ENCODE measurements around the gene COQ8B. TPM values are rescaled to one million over a fixed set of nuclear protein-coding genes. Genes with fewer than 3 reads are reported as not detected.
"Not testable (repeated sequence)": the region's sequence is repeated elsewhere in the genome, so short reads cannot be mapped to it uniquely, and the experiment has no call there.

Gene COQ8B
- total RNA-seq, 1 donor from 2014 or later, result 20.0 TPM

- Histone ChIP-seq H3K4me3 (ENCODE audit: low read depth, low read length) (no peak overlapping the region), H3K36me3 (ENCODE audit: control insufficient read depth, insufficient read depth, low read length) (peaks cover 3% of the 10 kb centered on the region), H3K27me3 (ENCODE audit: control insufficient read depth, insufficient read depth, low read length) (no peaks in the 10 kb centered on the region)
- DNase-seq (ENCODE audit: low read depth), result no peak
- TF ChIP-seq, protein P1, sequence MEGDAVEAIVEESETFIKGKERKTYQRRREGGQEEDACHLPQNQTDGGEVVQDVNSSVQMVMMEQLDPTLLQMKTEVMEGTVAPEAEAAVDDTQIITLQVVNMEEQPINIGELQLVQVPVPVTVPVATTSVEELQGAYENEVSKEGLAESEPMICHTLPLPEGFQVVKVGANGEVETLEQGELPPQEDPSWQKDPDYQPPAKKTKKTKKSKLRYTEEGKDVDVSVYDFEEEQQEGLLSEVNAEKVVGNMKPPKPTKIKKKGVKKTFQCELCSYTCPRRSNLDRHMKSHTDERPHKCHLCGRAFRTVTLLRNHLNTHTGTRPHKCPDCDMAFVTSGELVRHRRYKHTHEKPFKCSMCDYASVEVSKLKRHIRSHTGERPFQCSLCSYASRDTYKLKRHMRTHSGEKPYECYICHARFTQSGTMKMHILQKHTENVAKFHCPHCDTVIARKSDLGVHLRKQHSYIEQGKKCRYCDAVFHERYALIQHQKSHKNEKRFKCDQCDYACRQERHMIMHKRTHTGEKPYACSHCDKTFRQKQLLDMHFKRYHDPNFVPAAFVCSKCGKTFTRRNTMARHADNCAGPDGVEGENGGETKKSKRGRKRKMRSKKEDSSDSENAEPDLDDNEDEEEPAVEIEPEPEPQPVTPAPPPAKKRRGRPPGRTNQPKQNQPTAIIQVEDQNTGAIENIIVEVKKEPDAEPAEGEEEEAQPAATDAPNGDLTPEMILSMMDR (IDR thresholded peaks at IDR 0.05; ENCODE audit: insufficient read depth, low read length, poor library complexity, severe bottlenecking), result no peak
Measured at GRCh38 chr19:40735013-40735771, 18.5 kb upstream of the COQ8B start.

DNA sequence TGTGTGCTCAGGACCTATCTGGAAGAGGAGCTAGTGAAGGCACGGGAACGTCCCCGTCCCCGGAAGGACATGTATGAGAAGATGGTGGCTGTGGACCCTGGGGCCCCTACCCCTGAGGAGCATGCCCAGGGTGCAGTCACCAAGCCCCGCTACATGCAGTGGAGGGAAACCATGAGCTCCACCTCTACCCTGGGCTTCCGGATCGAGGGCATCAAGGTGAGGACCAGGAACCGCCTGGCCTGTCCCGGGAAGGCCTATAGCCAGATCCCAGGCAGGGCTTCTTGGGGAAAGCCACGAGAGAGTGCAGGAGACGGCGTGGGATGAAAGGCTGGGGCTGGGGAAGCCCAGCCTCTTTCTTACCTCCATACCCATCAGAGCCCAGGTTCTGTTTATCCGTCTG is 16.5 kb upstream of the COQ8B start:
- no peak for DNase-seq (ENCODE audit: low read depth)
- Histone ChIP-seq H3K36me3 (ENCODE audit: control insufficient read depth, insufficient read depth, low read length) (peaks cover 3% of the 10 kb centered on the region), H3K27me3 (ENCODE audit: control insufficient read depth, insufficient read depth, low read length) (no peaks in the 10 kb centered on the region), H3K4me3 (ENCODE audit: low read depth, low read length) (no peak overlapping the region)
- TF ChIP-seq, protein P1 (IDR thresholded peaks at IDR 0.05; ENCODE audit: insufficient read depth, low read length, poor library complexity, severe bottlenecking), result no peak

DNA sequence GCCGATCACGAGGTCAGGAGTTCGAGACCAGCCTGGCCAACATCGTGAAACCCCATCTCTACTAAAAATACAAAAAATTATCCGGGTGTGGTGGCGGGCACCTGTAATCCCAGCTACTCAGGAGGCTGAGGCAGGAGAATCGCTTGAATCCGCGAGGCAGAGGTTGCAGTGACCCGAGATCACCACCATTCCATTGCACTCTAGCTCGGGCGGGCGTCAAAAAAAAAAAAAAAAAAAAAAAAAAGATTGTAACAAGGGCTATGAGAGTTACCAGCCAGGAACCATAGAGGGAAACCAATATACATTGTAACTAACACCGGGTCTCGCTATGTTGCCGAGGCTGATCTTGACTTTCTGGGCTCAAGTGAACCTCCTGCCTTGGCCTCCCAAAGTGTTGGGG is 15.6 kb upstream of the COQ8B start:
- not testable (repeated sequence) for H3K27me3 ChIP-seq (ENCODE audit: control insufficient read depth, insufficient read depth, low read length); H3K36me3 ChIP-seq (ENCODE audit: control insufficient read depth, insufficient read depth, low read length); DNase-seq (ENCODE audit: low read depth); H3K4me3 ChIP-seq (ENCODE audit: low read depth, low read length)

DNA sequence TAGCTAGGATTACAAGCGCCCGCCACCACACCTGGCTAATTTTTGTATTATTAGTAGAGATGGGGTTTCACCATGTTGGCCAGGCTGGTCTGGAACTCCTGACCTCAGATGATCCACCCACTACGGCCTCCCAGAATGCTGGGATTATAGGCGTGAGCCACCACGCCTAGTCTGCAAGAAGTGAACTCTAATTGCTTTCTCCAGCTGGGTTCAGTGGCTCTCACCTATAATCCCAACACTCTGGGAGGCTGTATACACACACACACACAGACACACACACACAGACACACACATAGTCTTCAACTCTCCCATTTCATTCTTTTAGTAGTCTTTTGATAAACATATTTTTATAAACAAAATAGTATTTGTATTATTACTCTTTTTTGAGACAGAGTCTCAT is 13.4 kb upstream of the COQ8B start:
- H3K36me3 ChIP-seq (ENCODE audit: control insufficient read depth, insufficient read depth, low read length); H3K27me3 ChIP-seq (ENCODE audit: control insufficient read depth, insufficient read depth, low read length); DNase-seq (ENCODE audit: low read depth); H3K4me3 ChIP-seq (ENCODE audit: low read depth, low read length): not testable (repeated sequence)

GRCh38 chr19:40726279-40726678 is 9.6 kb upstream of the COQ8B start:
- TF ChIP-seq, protein P1 (IDR thresholded peaks at IDR 0.05; ENCODE audit: insufficient read depth, low read length, poor library complexity, severe bottlenecking), result no peak
- Histone ChIP-seq H3K36me3 (ENCODE audit: control insufficient read depth, insufficient read depth, low read length) (no peaks in the 10 kb centered on the region), H3K4me3 (ENCODE audit: low read depth, low read length) (no peak overlapping the region), H3K27me3 (ENCODE audit: control insufficient read depth, insufficient read depth, low read length) (no peaks in the 10 kb centered on the region)
- DNase-seq (ENCODE audit: low read depth), result no peak

- no peak for DNase-seq (ENCODE audit: low read depth)
- Histone ChIP-seq H3K36me3 (ENCODE audit: control insufficient read depth, insufficient read depth, low read length) (no peaks in the 10 kb centered on the region), H3K4me3 (ENCODE audit: low read depth, low read length) (no peak overlapping the region), H3K27me3 (ENCODE audit: control insufficient read depth, insufficient read depth, low read length) (no peaks in the 10 kb centered on the region)
- TF ChIP-seq, protein P1 (IDR thresholded peaks at IDR 0.05; ENCODE audit: insufficient read depth, low read length, poor library complexity, severe bottlenecking), result no peak
Measured at GRCh38 chr19:40724855-40725254, 8.2 kb upstream of the COQ8B start.

DNA sequence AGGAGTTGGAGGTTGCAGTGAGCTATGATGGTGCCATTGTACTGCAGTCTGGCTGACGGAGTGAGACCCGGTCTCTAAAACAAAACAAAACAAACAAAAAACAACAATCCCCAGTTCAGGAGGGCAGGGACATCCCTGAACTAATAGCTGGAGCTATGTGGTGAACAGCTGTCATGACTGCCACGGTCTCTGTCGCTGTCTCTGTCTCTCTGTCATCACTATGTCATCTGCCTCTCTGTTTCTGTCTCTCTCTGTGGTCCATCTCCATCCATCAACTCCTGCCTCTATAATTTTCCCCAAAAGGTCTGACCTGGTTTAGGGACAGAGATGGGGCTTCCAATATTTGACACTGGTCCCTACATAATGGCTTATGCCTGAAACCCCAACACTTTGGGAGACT is 7.6 kb upstream of the COQ8B start:
- no peak for DNase-seq (ENCODE audit: low read depth)
- H3K27me3 ChIP-seq (ENCODE audit: control insufficient read depth, insufficient read depth, low read length), result no peaks in the 10 kb centered on the region
- H3K36me3 ChIP-seq (ENCODE audit: control insufficient read depth, insufficient read depth, low read length), result no peaks in the 10 kb centered on the region
- no peak overlapping the region for H3K4me3 ChIP-seq (ENCODE audit: low read depth, low read length)
- TF ChIP-seq, protein P1 (IDR thresholded peaks at IDR 0.05; ENCODE audit: insufficient read depth, low read length, poor library complexity, severe bottlenecking), result no peak

Data from kidney epithelial cell (primary cell).